CD4-positive, alpha-beta T cell (primary cell): ENCODE results near the gene PLPP2. TPM values are rescaled to one million over a fixed set of nuclear protein-coding genes. Genes with fewer than 3 reads are reported as not detected.

ENCODE experiments used
- ATAC-seq: fragments of 200-7000 bp; cut with Tn5 transposase; one replicate; pipeline ENCODE4 v1.10.0; 2022; ENCODE audit warnings: mild to moderate bottlenecking; ENCODE audit not compliant: poor library complexity
- CTCF ChIA-PET: fragments of 350-600 bp; sonication (Branson Sonifier 250); formaldehyde crosslinking; loops from one replicate; lab custom pipeline; 2021; ENCODE audit warnings: antibody characterized with exemption, inconsistent platforms; lab: Charles Lee
- POLR2A ChIA-PET: fragments of 350-600 bp; sonication (Branson Sonifier 250); formaldehyde crosslinking; loops from one replicate; lab custom pipeline; 2021; ENCODE audit warnings: antibody characterized with exemption, inconsistent platforms; lab: Charles Lee
- DNase-seq, 14 experiments: peaks; one replicate each; pipeline ENCODE4 v3.0.0-alpha.2; 2013 to 2020; ENCODE audit warnings: mixed read lengths in 2 of 14
- H3K27ac ChIP-seq, 2 donors: one replicate each; pipeline versions ENCODE4 v1.5.1 to v1.7.0; 2013; ENCODE audit warnings: low read length in 2 of 2, low read depth in 1 of 2, mild to moderate bottlenecking in 1 of 2
- H3K27me3 ChIP-seq, 2 experiments: 1 replicate in 1 of 2; 2 replicates in 1 of 2; pipeline versions ENCODE4 v1.6.1 to v1.7.0; 2013; ENCODE audit warnings: low read length in 2 of 2, control low read depth in 1 of 2, mild to moderate bottlenecking in 1 of 2, moderate library complexity in 1 of 2; ENCODE audit not compliant: insufficient read depth in 2 of 2, control insufficient read depth in 1 of 2
- H3K36me3 ChIP-seq: one replicate; pipeline ENCODE4 v1.6.1; 2013; ENCODE audit warnings: low read length, control low read depth; ENCODE audit not compliant: insufficient read depth
- H3K4me1 ChIP-seq: one replicate; pipeline ENCODE4 v1.6.1; 2013; ENCODE audit warnings: low read length, control low read depth; ENCODE audit not compliant: insufficient read depth
- H3K4me3 ChIP-seq: one replicate; pipeline ENCODE4 v1.5.1; 2013; ENCODE audit warnings: mild to moderate bottlenecking, low read length, moderate library complexity
- H3K9me3 ChIP-seq, 2 experiments: 1 replicate in 1 of 2; 2 replicates in 1 of 2; pipeline versions ENCODE4 v1.6.1 to v1.7.0; 2013; ENCODE audit warnings: low read length in 2 of 2, mild to moderate bottlenecking in 2 of 2, control low read depth in 1 of 2, moderate library complexity in 1 of 2; ENCODE audit not compliant: control insufficient read depth in 1 of 2, insufficient read depth in 1 of 2
- H3K27ac Mint-ChIP-seq: one replicate; pipeline ENCODE4 v1.8.0; 2020; ENCODE audit warnings: mixed read lengths
- H3K27me3 Mint-ChIP-seq: one replicate; pipeline ENCODE4 v1.8.0; 2021; ENCODE audit warnings: mixed read lengths
- H3K36me3 Mint-ChIP-seq: one replicate; pipeline ENCODE4 v1.8.0; 2021; ENCODE audit warnings: low read depth, mixed read lengths
- H3K4me1 Mint-ChIP-seq: one replicate; pipeline ENCODE4 v1.8.0; 2021; ENCODE audit warnings: low read depth, mixed read lengths
- H3K4me3 Mint-ChIP-seq: one replicate; pipeline ENCODE4 v1.8.0; 2020; ENCODE audit warnings: mild to moderate bottlenecking, mixed read lengths
- H3K9me3 Mint-ChIP-seq: one replicate; pipeline ENCODE4 v1.8.0; 2020; ENCODE audit warnings: mixed read lengths
- intact Hi-C, 2 experiments: fragments of 100-400 bp; cut with DNase I in 1 of 2; cut with micrococcal nuclease in 1 of 2; formaldehyde crosslinking; loops; one replicate each; pipeline versions ENCODE4 v1.15.1 to v1.9.0; 2023 to 2025; cut with DNase I, micrococcal nuclease
- total RNA-seq, 174 experiments: library from RNA in 2 of 174; stranded (reverse) in 2 of 174; gene quantifications; one replicate each; pipeline ENCODE4 v1.2.3 and lab custom pipeline; 2021 to 2026
- TF ChIP-seq, protein P1 (sequence below): fragments of 200-600 bp; IDR thresholded peaks from one replicate; pipeline ENCODE4 v1.8.0; 2022; ENCODE audit warnings: antibody characterized with exemption, mild to moderate bottlenecking

PLPP2 gene
- total RNA-seq, 2 experiments from 2014 or later, result 0.64 TPM; not detected in 1

DNA sequence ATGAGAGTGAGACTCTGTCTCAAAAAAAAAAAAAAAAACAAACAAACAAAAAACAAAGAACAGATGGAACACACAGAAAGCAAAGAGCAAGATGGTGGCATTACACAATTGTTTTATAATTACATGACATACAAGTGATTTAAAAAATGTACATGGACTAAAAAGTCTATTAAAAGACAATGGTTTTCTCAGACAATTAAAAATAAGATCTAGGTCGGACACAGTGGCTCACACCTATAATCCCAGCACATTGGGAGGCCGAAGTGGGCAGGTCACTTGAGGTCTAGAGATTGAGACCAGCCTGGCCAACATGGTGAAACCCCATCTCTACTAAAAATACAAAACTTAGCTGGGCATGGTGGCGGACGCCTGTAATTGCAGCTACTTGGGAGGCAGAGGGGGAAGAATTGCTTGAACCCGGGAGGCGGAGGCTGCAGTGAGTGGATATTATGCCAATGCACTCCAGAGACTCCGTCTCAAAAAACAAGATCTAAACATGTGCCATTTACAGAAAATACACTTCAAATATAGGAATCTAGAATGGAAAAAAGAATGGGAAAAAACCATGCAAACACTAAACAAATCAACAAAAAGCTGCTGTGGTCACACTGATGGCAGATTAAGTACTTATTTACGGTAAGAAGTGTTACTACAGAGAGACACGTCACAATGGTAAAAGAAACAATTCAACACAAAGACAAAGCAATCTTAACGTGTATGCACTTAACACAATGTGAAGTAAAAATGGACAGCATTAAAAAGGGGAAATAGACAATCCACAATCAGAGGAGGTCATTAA lies 26.7 kb upstream of the PLPP2 start:
- no peaks in the 10 kb centered on the region for H3K4me1 ChIP-seq
- H3K36me3 ChIP-seq, result peaks cover 39% of the 10 kb centered on the region
- Mint-ChIP-seq H3K27me3 (no peaks in the 10 kb centered on the region), H3K4me1 (no peaks in the 10 kb centered on the region), H3K9me3 (no peaks in the 10 kb centered on the region), H3K36me3 (peaks cover 70% of the 10 kb centered on the region), H3K27ac (no peak overlapping the region), H3K4me3 (no peak overlapping the region)
- POLR2A ChIA-PET, result no interaction called here
- H3K27ac ChIP-seq, result no peak overlapping the region
- intact Hi-C loops, result no loop called here
- H3K27me3 ChIP-seq, result no peaks in the 10 kb centered on the region
- CTCF ChIA-PET, result no interaction called here
- H3K9me3 ChIP-seq, result peaks cover 0 to 3% of the 10 kb centered on the region in 2 experiments
- no peak for DNase-seq
- ATAC-seq, result no peak
- H3K4me3 ChIP-seq, result no peak overlapping the region
- TF ChIP-seq, protein P1, sequence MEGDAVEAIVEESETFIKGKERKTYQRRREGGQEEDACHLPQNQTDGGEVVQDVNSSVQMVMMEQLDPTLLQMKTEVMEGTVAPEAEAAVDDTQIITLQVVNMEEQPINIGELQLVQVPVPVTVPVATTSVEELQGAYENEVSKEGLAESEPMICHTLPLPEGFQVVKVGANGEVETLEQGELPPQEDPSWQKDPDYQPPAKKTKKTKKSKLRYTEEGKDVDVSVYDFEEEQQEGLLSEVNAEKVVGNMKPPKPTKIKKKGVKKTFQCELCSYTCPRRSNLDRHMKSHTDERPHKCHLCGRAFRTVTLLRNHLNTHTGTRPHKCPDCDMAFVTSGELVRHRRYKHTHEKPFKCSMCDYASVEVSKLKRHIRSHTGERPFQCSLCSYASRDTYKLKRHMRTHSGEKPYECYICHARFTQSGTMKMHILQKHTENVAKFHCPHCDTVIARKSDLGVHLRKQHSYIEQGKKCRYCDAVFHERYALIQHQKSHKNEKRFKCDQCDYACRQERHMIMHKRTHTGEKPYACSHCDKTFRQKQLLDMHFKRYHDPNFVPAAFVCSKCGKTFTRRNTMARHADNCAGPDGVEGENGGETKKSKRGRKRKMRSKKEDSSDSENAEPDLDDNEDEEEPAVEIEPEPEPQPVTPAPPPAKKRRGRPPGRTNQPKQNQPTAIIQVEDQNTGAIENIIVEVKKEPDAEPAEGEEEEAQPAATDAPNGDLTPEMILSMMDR, result no peak

DNA sequence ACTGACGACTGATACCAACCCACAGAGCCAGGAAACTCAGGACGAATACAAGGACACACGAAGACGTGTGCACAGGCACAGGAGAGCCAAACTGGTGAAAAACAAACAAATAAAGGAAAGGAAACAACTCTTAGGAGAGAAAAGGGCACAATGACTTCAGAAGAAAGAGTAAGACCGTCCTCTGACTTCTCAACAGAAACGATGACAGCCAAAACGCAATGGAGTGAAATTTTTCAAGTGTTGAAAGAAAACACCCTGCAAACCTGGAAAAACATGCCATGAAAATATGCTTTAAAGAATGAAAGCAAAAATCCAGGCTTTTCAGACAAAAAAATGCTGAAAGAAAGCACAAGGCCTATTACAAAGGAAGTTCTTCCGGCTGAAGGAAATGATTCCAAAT lies 24.6 kb upstream of the PLPP2 start:
- DNase-seq (no peak), ATAC-seq (no peak)
- Histone ChIP-seq H3K4me3 (no peak overlapping the region), H3K36me3 (peaks cover 45% of the 10 kb centered on the region), H3K4me1 (no peaks in the 10 kb centered on the region), H3K9me3 (peaks cover 0 to 3% of the 10 kb centered on the region in 2 experiments), H3K27ac (no peak overlapping the region), H3K27me3 (no peaks in the 10 kb centered on the region)
- Mint-ChIP-seq H3K36me3 (peaks cover 71% of the 10 kb centered on the region), H3K4me1 (no peaks in the 10 kb centered on the region), H3K27me3 (no peaks in the 10 kb centered on the region), H3K4me3 (no peak overlapping the region), H3K27ac (no peak overlapping the region), H3K9me3 (no peaks in the 10 kb centered on the region)
- intact Hi-C loops, result no loop called here
- CTCF ChIA-PET, result no interaction called here
- POLR2A ChIA-PET, result no interaction called here
- TF ChIP-seq, protein P1, result no peak

DNA sequence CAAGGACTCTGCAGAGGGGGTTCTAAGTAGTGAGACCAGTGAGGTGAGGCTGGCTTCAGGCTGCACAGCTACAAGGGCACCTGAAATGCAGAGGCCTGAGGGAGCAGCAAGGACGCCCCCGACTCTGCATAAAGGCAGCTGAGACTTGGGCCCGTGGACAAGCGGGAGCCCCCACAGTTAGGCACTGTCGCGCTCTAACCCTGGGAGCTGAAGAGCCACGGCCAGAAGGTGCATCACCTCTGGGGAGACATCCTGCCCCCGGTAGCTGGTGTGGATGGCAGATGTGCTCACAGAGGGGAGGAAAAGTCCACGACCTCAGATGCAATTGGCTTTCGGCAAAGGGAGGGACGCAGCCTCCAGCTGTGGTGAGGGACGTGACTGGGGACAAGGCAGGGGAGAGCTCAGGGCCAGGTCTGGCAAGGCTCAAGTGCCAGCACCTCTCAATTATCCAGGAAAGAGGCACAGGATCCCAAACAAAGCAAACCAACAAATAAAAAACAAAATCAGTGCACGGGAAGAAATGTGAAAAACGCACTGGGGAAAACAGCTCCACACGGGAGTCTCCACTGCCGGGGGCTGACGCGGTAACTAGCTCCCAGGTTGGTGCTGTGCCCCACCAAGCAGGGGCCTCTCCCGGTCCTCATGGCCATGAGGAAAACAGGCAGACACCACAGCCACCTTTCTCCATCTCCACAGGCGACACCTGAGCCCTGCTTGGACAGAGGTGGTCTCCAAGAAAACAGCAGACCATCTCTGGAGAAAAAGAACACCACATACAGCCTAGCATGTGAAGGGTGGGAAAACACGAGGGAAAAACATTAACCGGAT lies 23.0 kb upstream of the PLPP2 start:
- no peaks in the 10 kb centered on the region for H3K27me3 Mint-ChIP-seq

More for the DNA sequence above, 23.0 kb upstream of the PLPP2 start:
- ATAC-seq, result no peak
- Mint-ChIP-seq H3K36me3 (peaks cover 65% of the 10 kb centered on the region), H3K4me1 (no peaks in the 10 kb centered on the region), H3K27ac (no peak overlapping the region), H3K9me3 (no peaks in the 10 kb centered on the region), H3K4me3 (no peak overlapping the region)
- POLR2A ChIA-PET, result interaction anchor here (0.6 kb wide), 1 partner anchor 21 kb away, joined by 3 read pairs; no protein-coding TSS in a partner anchor
- H3K4me3 ChIP-seq, result no peak overlapping the region
- no peaks in the 10 kb centered on the region for H3K4me1 ChIP-seq
- intact Hi-C loops, result no loop called here
- H3K9me3 ChIP-seq, result peaks cover 0 to 3% of the 10 kb centered on the region in 2 experiments
- TF ChIP-seq, protein P1, result no peak
- CTCF ChIA-PET, result no interaction called here
- H3K27ac ChIP-seq, result no peak overlapping the region
- DNase-seq, result no peak
- H3K36me3 ChIP-seq, result peaks cover 43% of the 10 kb centered on the region
- H3K27me3 ChIP-seq, result no peaks in the 10 kb centered on the region
